ENCODE results near the gene USH1G.
"Not testable (repeated sequence)": the region's sequence is repeated elsewhere in the genome, so short reads cannot be mapped to it uniquely, and the experiment has no call there.

The USH1G gene

DNA sequence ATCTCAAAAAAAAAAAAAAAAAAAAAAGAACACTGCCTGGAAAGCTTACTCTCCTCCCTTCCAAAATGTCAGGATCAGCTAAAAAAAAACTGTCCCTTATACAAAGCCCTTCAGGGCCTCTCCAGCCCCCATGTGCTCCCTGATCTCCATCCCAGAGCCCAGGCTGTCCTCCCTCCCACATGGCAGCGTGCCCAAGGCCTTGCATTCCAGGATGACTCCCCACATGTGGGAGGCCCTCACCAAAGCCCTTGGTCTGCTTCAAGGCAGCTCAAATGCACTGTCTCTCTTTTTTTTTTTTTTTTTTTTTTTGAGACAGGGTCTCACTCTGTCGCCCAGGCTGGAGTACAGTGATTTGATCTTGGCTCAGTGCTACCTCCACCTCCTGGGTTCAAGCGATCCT, 52.5 kb downstream of the USH1G start:
- no peak overlapping the region for H3K27ac Mint-ChIP-seq (ENCODE audit: low read depth)
- H3K4me1 Mint-ChIP-seq = peaks cover 26% of the 10 kb centered on the region
- no peaks in the 10 kb centered on the region for H3K27me3 Mint-ChIP-seq
- no peaks in the 10 kb centered on the region for H3K9me3 Mint-ChIP-seq
- DNase-seq (ENCODE audit: low spot score in 2 of 2) (no peak), ATAC-seq (replicated peaks; ENCODE audit: extremely low read depth, poor library complexity, severe bottlenecking) (no peak)
- peaks cover 6% of the 10 kb centered on the region for H3K36me3 Mint-ChIP-seq (ENCODE audit: insufficient read depth)
- H3K4me3 Mint-ChIP-seq = no peak overlapping the region

DNA sequence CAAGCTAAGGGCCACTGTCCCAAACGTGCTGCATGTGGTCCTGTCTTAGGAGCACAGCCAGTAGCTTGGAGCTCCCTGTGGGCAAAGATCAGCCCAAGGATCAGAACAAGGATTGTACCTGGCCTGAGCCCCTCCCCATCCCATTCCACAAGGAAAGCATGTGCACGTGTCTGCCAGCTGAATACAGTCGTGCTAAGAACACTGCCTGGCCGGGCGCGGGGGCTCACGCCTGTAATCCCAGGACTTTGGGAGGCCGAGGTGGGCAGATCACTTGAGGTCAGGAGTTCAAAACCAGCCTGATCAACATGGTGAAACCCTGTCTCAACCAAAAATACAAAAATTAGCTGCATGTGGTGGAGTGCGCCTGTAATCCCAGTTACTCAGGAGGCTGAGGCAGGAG, 53.0 kb downstream of the USH1G start:
- not testable (repeated sequence) for H3K36me3 Mint-ChIP-seq (ENCODE audit: insufficient read depth); DNase-seq (ENCODE audit: low spot score in 2 of 2); H3K27me3 Mint-ChIP-seq; H3K27ac Mint-ChIP-seq (ENCODE audit: low read depth); ATAC-seq (replicated peaks; ENCODE audit: extremely low read depth, poor library complexity, severe bottlenecking); H3K4me3 Mint-ChIP-seq; H3K9me3 Mint-ChIP-seq
- peaks cover 28% of the 10 kb centered on the region for H3K4me1 Mint-ChIP-seq

DNA sequence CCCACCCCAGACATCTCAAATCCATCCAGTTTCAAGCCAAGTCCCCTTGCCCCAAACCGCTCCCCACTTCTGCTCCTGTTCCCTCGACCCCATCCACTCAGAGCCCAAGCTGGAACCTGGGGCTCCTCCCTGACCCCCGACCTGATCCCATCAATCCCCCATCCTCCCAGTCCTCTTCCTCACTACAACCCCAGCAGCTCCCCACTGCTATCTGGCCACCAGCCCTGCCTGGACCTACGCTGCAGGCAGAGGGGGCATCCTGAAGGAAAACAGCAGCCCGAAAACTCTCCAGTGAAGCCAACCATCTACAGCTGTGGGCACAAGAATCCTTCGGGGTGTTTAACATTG, 54.2 kb downstream of the USH1G start:
- Mint-ChIP-seq H3K27ac (ENCODE audit: low read depth) (no peak overlapping the region), H3K36me3 (ENCODE audit: insufficient read depth) (peaks cover 9% of the 10 kb centered on the region), H3K4me1 (peaks cover 30% of the 10 kb centered on the region), H3K4me3 (no peak overlapping the region), H3K27me3 (no peaks in the 10 kb centered on the region), H3K9me3 (no peaks in the 10 kb centered on the region)
- DNase-seq (ENCODE audit: low spot score in 2 of 2) (no peak), ATAC-seq (replicated peaks; ENCODE audit: extremely low read depth, poor library complexity, severe bottlenecking) (no peak)

DNA sequence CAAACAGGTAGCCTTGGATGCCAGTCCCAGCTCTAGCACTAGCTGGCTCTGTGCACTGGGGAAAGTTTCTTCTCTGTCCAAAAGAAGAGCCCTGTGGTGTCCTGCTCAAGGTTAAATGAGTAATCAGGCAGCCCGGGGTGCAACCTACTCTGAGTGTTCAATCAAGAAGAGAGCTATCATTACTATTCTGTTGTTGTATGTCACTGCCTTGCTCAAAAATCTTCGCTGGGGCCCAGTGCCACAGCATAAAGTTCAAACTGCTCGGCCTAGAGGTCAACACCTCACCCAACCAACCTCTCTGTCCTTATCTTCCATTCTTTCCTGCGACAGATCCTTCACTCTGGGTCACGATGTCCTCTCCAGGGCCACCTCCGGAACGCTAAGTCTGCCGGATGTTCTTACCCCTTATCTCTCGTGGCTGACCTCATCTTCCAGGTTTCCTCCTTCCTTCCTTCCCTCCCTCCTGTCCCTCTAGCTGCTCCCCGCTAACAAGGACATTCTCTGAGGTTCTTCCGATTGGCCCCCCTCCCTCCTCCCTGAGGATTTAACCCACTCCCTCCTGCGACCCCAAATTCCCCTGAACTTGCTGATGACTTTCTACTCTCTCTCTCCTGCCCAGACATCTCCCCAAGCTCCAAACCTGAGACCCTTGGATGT, 54.7 kb downstream of the USH1G start:
- Mint-ChIP-seq H3K27ac (ENCODE audit: low read depth) (no peak overlapping the region), H3K9me3 (no peaks in the 10 kb centered on the region), H3K4me3 (no peak overlapping the region), H3K36me3 (ENCODE audit: insufficient read depth) (peaks cover 9% of the 10 kb centered on the region), H3K27me3 (no peaks in the 10 kb centered on the region), H3K4me1 (peaks cover 27% of the 10 kb centered on the region)
- ATAC-seq (replicated peaks; ENCODE audit: extremely low read depth, poor library complexity, severe bottlenecking) (no peak), DNase-seq (ENCODE audit: low spot score in 2 of 2) (no peak)

DNA sequence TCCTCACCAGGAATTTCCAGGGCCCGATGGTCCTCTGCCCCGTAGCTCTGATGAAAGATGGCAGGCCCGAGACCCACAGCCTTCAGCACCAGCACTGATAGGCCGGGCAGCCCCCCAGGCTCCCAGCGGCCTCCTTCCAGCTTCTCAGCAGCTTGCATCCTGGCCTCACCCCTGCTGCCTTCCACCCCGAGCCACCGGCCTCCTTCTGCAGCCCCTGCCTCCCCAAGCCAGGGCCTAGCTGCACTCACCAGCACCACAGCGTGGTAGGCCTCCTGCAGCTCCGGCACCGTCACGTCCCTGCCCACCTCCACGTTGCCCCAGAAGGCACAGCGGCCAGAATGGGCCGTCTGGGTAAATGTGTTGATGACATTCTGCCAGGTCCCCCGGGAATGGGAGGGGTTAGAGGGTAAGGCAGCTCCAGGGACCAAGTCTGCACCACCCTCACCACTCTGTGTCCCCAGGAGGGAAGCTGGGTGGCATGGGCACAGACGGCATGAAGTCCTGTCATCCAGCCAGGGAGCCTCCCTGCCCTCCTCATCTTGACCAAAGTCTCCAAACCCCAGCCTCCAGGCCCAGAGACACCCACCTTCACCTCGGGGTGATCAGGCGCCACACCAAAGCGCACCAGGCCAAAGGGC, 56.7 kb downstream of the USH1G start:
- no peak for DNase-seq (ENCODE audit: low spot score in 2 of 2)
- ATAC-seq (replicated peaks; ENCODE audit: extremely low read depth, poor library complexity, severe bottlenecking) = no peak
- no peaks in the 10 kb centered on the region for H3K9me3 Mint-ChIP-seq
- no peaks in the 10 kb centered on the region for H3K27me3 Mint-ChIP-seq
- H3K4me3 Mint-ChIP-seq = no peak overlapping the region
- peaks cover 5% of the 10 kb centered on the region for H3K36me3 Mint-ChIP-seq (ENCODE audit: insufficient read depth)
- H3K4me1 Mint-ChIP-seq = peaks cover 14% of the 10 kb centered on the region
- no peak overlapping the region for H3K27ac Mint-ChIP-seq (ENCODE audit: low read depth)

All from central memory CD8-positive, alpha-beta T cell (primary cell).